Measurements from ENCODE around the gene PLXNC1.

PLXNC1 gene

DNA sequence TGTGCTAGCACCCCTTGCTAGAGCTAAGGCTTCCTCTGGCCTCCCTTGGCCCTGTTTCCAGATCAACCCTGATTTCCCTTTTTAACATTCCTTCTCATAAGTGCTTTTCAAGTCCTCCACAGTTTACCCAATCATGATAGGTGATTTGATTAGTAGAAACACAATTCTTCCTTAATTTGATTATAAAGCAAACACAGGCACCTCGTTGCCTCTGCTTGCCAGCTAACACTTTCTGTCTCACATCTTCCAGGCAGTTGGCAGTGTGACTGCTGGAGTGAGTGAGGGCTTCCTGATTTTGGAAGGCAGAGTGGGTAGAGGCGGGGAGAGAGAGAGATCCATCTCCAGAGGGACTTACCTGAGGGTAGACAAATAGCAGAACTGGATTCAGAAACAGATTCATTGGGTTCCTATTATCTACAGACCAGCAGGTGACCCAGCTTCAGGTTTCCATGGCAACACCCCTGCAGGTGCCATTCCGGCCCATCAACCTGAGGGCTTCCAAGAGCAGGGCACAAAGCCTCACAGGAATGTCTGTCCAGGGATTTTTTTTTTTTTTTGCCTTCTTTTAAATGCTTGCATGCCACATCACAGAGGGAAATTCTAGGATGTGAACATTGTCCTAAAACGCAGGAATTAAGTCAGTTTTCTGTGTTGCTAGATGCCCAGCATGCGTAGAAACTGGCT, 77.7 kb downstream of the PLXNC1 start:
- TF ChIP-seq GABPA (IDR thresholded peaks at IDR 0.05; ENCODE audit: low read depth) (no peak), SPI1 (IDR thresholded peaks at IDR 0.05; ENCODE audit: borderline replicate concordance, low read depth) (no peak), POLR2AphosphoS5 (IDR thresholded peaks at IDR 0.05; ENCODE audit: low read depth) (no peak), CTCF (IDR thresholded peaks at IDR 0.05; ENCODE audit: insufficient read depth, low read length) (no peak), REST (IDR thresholded peaks at IDR 0.05; ENCODE audit: insufficient replicate concordance, low read depth) (no peak)
- Histone ChIP-seq H3K4me3 (replicated peaks; ENCODE audit: insufficient read depth, low read length) (no peak overlapping the region), H3K27ac (replicated peaks) (no peak overlapping the region), H3K27me3 (ENCODE audit: insufficient read depth, poor library complexity, severe bottlenecking) (no peaks in the 10 kb centered on the region)
- no peak for DNase-seq (ENCODE audit: low read depth in 1 of 2, low spot score in 1 of 2)

DNA sequence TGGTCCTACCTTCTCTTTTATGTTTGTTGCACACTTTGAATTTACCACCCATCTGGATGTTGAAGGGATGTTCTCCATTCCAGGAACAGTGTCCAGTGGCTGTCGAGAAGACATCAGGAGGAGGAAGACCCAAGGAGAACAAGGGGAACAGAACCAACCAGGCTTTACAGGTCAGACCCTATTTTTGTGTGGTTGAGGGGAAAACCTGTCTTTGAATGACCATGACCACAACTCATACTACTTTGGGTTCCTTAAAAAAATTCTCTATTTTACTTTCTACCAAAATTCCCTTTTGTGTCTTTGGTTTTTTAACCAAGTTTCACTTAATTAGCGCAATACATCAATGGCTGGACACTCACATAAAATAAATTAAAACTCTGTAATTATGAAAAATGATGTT, 78.7 kb downstream of the PLXNC1 start:
- TF ChIP-seq REST (IDR thresholded peaks at IDR 0.05; ENCODE audit: insufficient replicate concordance, low read depth) (no peak), CTCF (IDR thresholded peaks at IDR 0.05; ENCODE audit: insufficient read depth, low read length) (no peak), SPI1 (IDR thresholded peaks at IDR 0.05; ENCODE audit: borderline replicate concordance, low read depth) (no peak), GABPA (IDR thresholded peaks at IDR 0.05; ENCODE audit: low read depth) (no peak), POLR2AphosphoS5 (IDR thresholded peaks at IDR 0.05; ENCODE audit: low read depth) (no peak)
- no peak overlapping the region for H3K27ac ChIP-seq (replicated peaks)
- no peaks in the 10 kb centered on the region for H3K27me3 ChIP-seq (ENCODE audit: insufficient read depth, poor library complexity, severe bottlenecking)
- H3K4me3 ChIP-seq (replicated peaks; ENCODE audit: insufficient read depth, low read length) = no peak overlapping the region
- no peak for DNase-seq (ENCODE audit: low read depth in 1 of 2, low spot score in 1 of 2)

DNA sequence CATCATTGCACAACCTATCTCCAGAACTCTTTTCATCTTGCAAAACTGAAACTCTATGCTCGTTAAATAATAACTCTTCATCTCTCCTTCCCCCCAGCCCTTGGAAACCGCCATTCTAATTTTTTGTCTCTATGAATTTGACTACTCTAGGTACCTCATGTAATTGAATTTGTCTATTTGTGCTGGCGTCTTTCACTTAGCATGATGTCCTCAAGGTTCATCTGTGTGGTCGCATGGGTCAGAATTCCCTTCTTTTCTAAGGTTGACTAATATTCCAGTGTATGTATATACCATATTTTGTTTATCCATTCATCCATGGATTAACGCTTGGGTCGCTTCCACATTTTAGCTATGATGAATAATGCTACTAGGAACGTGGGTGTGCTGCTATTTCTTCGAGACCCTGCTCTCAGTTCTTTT, 80.1 kb downstream of the PLXNC1 start:
- H3K27me3 ChIP-seq (ENCODE audit: insufficient read depth, poor library complexity, severe bottlenecking) = no peaks in the 10 kb centered on the region
- H3K27ac ChIP-seq (replicated peaks) = no peak overlapping the region
- DNase-seq (ENCODE audit: low read depth in 1 of 2, low spot score in 1 of 2) = no peak
- no peak overlapping the region for H3K4me3 ChIP-seq (replicated peaks; ENCODE audit: insufficient read depth, low read length)
- TF ChIP-seq SPI1 (IDR thresholded peaks at IDR 0.05; ENCODE audit: borderline replicate concordance, low read depth) (no peak), REST (IDR thresholded peaks at IDR 0.05; ENCODE audit: insufficient replicate concordance, low read depth) (no peak), CTCF (IDR thresholded peaks at IDR 0.05; ENCODE audit: insufficient read depth, low read length) (no peak), GABPA (IDR thresholded peaks at IDR 0.05; ENCODE audit: low read depth) (no peak)

Measured in HL-60 (cell line).